ENCODE results near the gene MSX1. TPM values are rescaled to one million over a fixed set of nuclear protein-coding genes. Genes with fewer than 3 reads are reported as not detected.
A peak's percentile ranks its signal among the peaks of the same experiment; 100 is the strongest.

Gene MSX1
- total RNA-seq, 1 experiment from 2014 or later = 4.7 TPM

DNA sequence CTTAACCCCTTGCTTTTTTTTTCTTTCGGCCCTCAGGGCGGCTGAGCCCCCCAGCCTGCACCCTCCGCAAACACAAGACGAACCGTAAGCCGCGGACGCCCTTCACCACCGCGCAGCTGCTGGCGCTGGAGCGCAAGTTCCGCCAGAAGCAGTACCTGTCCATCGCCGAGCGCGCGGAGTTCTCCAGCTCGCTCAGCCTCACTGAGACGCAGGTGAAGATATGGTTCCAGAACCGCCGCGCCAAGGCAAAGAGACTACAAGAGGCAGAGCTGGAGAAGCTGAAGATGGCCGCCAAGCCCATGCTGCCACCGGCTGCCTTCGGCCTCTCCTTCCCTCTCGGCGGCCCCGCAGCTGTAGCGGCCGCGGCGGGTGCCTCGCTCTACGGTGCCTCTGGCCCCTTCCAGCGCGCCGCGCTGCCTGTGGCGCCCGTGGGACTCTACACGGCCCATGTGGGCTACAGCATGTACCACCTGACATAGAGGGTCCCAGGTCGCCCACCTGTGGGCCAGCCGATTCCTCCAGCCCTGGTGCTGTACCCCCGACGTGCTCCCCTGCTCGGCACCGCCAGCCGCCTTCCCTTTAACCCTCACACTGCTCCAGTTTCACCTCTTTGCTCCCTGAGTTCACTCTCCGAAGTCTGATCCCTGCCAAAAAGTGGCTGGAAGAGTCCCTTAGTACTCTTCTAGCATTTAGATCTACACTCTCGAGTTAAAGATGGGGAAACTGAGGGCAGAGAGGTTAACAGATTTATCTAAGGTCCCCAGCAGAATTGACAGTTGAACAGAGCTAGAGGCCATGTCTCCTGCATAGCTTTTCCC lies 3.4 kb downstream of the MSX1 start:
- Histone ChIP-seq H3K9me3 (ENCODE audit: low read depth, low read length, poor library complexity, severe bottlenecking) (no peaks in the 10 kb centered on the region), H3K36me3 (ENCODE audit: insufficient read depth, low read length, poor library complexity, severe bottlenecking) (no peaks in the 10 kb centered on the region), H3K4me3 (ENCODE audit: low read depth, low read length, poor library complexity, severe bottlenecking) (no peak overlapping the region), H3K4me1 (ENCODE audit: insufficient read depth, low read length, poor library complexity, severe bottlenecking) (peaks cover 6% of the 10 kb centered on the region), H3K27ac (ENCODE audit: low read depth, low read length, poor library complexity, severe bottlenecking) (no peak overlapping the region), H3K27me3 (replicated peaks; ENCODE audit: insufficient read depth, low read depth, low read length, poor library complexity) (peaks cover 41% of the 10 kb centered on the region)
- POLR2A ChIA-PET (ENCODE audit: low non-redundant PET) = no interaction called here
- no peak for DNase-seq (ENCODE audit: low spot score)
- CTCF ChIA-PET = no interaction called here
- no TSS peak for BruUV-seq (replicated peaks)
- no peak for TF ChIP-seq EZH2 (IDR thresholded peaks at IDR 0.05; ENCODE audit: borderline replicate concordance, low read depth, low read length, poor library complexity, severe bottlenecking)
- TF ChIP-seq, protein P1, sequence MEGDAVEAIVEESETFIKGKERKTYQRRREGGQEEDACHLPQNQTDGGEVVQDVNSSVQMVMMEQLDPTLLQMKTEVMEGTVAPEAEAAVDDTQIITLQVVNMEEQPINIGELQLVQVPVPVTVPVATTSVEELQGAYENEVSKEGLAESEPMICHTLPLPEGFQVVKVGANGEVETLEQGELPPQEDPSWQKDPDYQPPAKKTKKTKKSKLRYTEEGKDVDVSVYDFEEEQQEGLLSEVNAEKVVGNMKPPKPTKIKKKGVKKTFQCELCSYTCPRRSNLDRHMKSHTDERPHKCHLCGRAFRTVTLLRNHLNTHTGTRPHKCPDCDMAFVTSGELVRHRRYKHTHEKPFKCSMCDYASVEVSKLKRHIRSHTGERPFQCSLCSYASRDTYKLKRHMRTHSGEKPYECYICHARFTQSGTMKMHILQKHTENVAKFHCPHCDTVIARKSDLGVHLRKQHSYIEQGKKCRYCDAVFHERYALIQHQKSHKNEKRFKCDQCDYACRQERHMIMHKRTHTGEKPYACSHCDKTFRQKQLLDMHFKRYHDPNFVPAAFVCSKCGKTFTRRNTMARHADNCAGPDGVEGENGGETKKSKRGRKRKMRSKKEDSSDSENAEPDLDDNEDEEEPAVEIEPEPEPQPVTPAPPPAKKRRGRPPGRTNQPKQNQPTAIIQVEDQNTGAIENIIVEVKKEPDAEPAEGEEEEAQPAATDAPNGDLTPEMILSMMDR (conservative IDR thresholded peaks at IDR 0.05; ENCODE audit: low read depth, low read length) = no peak
- intact Hi-C loops (cut with micrococcal nuclease; ENCODE audit: unreplicated experiment) = no loop called here

DNA sequence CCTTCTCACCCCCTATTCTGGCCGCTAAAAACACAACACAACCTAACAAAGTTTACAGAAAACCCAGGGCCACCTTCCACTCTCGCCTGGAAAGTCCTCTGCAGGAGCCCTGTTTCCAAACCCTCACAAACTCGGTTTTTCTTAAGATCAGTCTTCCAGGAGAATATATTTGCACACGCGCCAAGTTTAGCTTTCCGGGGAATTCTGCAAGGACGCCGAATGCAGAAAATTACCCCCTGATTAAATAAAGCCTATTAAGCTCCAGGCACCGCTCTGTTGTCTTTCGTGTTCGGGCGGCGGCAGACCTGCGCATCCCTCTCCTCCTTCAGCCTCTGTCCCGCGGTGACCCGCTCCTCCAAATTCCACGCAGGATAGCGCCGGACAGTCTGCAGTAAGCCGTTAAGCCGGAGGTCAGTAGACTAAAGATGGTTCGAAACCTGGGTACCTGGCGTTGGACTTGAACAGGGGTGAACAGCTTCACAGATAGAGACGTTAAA lies 5.0 kb downstream of the MSX1 start:
- Histone ChIP-seq H3K27ac (ENCODE audit: low read depth, low read length, poor library complexity, severe bottlenecking) (no peak overlapping the region), H3K9me3 (ENCODE audit: low read depth, low read length, poor library complexity, severe bottlenecking) (no peaks in the 10 kb centered on the region), H3K27me3 (replicated peaks; ENCODE audit: insufficient read depth, low read depth, low read length, poor library complexity) (peaks cover 56% of the 10 kb centered on the region), H3K4me3 (ENCODE audit: low read depth, low read length, poor library complexity, severe bottlenecking) (no peak overlapping the region), H3K4me1 (ENCODE audit: insufficient read depth, low read length, poor library complexity, severe bottlenecking) (no peaks in the 10 kb centered on the region), H3K36me3 (ENCODE audit: insufficient read depth, low read length, poor library complexity, severe bottlenecking) (no peaks in the 10 kb centered on the region)
- POLR2A ChIA-PET (ENCODE audit: low non-redundant PET) = no interaction called here
- intact Hi-C loops (cut with micrococcal nuclease; ENCODE audit: unreplicated experiment) = no loop called here
- DNase-seq (ENCODE audit: low spot score) = no peak
- TF ChIP-seq, protein P1 (conservative IDR thresholded peaks at IDR 0.05; ENCODE audit: low read depth, low read length) = no peak
- no peak for TF ChIP-seq EZH2 (IDR thresholded peaks at IDR 0.05; ENCODE audit: borderline replicate concordance, low read depth, low read length, poor library complexity, severe bottlenecking)
- CTCF ChIA-PET = no interaction called here
- no TSS peak for BruUV-seq (replicated peaks)

DNA sequence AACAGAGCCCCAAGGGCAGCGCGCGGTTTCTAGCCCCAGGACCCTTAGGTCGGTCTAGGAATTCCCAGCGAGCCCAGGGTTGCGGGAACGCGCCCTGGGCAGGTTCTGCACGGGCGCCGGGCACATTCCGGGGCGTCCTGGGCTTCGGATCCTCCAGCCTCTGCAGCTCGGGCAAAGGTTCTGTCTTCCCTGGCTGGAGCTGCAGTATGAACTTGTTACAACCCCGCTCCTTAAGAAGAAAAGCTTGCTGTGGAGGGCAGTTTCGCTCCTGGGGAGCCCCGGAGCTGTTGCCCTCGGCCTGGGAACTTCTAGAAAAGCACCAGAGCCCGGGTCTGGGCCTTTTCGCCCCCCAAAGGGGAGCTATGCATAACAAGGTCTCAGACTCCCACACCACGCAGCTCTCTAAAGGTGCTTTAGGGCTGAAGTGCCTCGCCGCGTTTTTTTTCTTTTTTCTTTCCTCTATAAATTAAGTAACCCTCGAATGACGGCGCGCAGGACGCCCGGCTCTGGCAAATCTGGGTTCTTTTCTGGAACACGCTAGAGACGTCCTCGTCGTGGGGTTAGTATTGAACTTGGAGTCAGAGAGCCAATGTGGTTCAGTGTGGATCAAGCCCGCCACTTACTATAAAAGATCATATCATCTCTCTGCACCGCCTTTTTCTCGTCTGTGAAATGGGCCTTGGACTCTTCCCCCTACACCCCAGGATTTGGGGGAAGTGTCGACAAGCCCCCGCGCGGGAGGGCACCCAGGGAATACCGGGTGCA lies 5.7 kb downstream of the MSX1 start:
- ChIA-PET POLR2A (ENCODE audit: low non-redundant PET) (no interaction called here), CTCF (no interaction called here)
- TF ChIP-seq, protein P1 (conservative IDR thresholded peaks at IDR 0.05; ENCODE audit: low read depth, low read length) = no peak
- peak; percentile 46 for TF ChIP-seq EZH2 (IDR thresholded peaks at IDR 0.05; ENCODE audit: borderline replicate concordance, low read depth, low read length, poor library complexity, severe bottlenecking)
- H3K36me3 ChIP-seq (ENCODE audit: insufficient read depth, low read length, poor library complexity, severe bottlenecking) = no peaks in the 10 kb centered on the region
- no peak for DNase-seq (ENCODE audit: low spot score)
- peak overlapping the region; percentile 40 for H3K4me3 ChIP-seq (ENCODE audit: low read depth, low read length, poor library complexity, severe bottlenecking)
- peaks cover 63% of the 10 kb centered on the region for H3K27me3 ChIP-seq (replicated peaks; ENCODE audit: insufficient read depth, low read depth, low read length, poor library complexity)
- intact Hi-C loops (cut with micrococcal nuclease; ENCODE audit: unreplicated experiment) = no loop called here
- no peak overlapping the region for H3K27ac ChIP-seq (ENCODE audit: low read depth, low read length, poor library complexity, severe bottlenecking)
- H3K4me1 ChIP-seq (ENCODE audit: insufficient read depth, low read length, poor library complexity, severe bottlenecking) = no peaks in the 10 kb centered on the region
- no peaks in the 10 kb centered on the region for H3K9me3 ChIP-seq (ENCODE audit: low read depth, low read length, poor library complexity, severe bottlenecking)
- BruUV-seq (replicated peaks) = no TSS peak
